ENCODE results near the gene WDR45. TPM values are rescaled to one million over a fixed set of nuclear protein-coding genes. Genes with fewer than 3 reads are reported as not detected.
A peak's percentile ranks its signal among the peaks of the same experiment; 100 is the strongest.

WDR45 gene
- total and polyA plus RNA-seq, 2 of the 13 experiments (the other 11 are each of a cell fraction or from before 2014, with no cell fraction given) = 16.4 to 65.5 TPM

DNA sequence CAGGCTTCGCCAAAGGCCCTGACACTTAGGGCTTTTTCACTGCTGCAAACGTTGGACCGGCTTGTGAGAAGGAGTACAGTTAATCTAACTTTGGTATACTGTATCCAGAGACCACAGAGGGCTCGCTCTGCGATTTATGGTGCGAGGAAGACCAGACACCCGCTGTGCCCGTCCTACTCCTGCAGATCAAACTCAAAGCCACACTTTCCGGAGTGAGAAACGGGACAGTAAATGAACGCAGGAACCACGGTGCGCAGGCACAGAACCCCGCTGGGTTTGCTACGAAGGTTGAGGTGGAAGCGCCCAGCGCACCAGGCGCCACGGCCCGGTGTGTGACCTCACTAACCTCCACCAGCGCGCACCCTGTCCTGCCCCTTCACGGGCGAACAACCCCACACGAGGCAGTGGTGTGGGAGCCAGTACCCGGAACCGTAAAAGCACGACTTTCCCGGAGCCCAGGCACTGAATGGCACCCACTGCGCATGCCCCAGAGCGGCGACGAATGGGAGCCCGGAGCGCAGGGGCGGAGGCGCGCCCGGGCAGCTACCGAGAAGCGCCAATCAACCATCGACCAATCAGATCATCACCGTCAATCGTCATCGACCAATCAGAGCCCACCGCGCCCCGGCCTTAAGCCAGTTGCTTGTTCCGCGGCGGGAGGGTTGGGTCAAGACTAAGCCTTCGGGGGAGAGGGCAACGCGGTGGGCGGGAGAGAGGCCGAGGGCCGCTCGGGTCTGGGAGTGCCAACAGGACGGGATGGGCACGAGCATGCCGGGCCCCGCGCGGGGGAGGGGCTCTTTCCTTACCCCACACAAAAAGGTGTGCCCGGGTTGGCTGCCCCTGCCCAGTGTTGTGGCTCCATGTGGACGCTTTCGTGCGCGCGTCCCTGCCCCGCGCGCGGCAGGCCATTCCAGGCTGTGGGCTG lies 21.3 kb upstream of the WDR45 start (continued):
- TF ChIP-seq, protein P1, sequence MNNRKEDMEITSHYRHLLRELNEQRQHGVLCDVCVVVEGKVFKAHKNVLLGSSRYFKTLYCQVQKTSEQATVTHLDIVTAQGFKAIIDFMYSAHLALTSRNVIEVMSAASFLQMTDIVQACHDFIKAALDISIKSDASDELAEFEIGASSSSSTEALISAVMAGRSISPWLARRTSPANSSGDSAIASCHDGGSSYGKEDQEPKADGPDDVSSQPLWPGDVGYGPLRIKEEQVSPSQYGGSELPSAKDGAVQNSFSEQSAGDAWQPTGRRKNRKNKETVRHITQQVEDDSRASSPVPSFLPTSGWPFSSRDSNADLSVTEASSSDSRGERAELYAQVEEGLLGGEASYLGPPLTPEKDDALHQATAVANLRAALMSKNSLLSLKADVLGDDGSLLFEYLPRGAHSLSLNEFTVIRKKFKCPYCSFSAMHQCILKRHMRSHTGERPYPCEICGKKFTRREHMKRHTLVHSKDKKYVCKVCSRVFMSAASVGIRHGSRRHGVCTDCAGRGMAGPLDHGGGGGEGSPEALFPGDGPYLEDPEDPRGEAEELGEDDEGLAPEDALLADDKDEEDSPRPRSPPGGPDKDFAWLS (CRISPR knock-in tag; IDR thresholded peaks at IDR 0.05; ENCODE audit: borderline replicate concordance) = no peak
- TF ChIP-seq ZNF432 (CRISPR knock-in tag; IDR thresholded peaks at IDR 0.05; ENCODE audit: borderline replicate concordance) = no peak
- no peak for TF ChIP-seq ZNF629 (CRISPR knock-in tag; conservative IDR thresholded peaks at IDR 0.05)
- no peak for TF ChIP-seq MTA3 (CRISPR knock-in tag; IDR thresholded peaks at IDR 0.05)
- no peak for TF ChIP-seq GFI1 (CRISPR knock-in tag; IDR thresholded peaks at IDR 0.05; ENCODE audit: borderline replicate concordance)
- TF ChIP-seq, protein P2, sequence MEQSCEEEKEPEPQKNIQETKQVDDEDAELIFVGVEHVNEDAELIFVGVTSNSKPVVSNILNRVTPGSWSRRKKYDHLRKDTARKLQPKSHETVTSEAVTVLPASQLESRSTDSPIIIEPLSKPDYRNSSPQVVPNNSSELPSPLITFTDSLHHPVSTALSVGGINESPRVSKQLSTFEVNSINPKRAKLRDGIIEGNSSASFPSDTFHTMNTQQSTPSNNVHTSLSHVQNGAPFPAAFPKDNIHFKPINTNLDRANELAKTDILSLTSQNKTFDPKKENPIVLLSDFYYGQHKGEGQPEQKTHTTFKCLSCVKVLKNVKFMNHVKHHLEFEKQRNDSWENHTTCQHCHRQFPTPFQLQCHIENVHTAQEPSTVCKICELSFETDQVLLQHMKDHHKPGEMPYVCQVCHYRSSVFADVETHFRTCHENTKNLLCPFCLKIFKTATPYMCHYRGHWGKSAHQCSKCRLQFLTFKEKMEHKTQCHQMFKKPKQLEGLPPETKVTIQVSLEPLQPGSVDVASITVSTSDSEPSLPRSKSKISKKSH (CRISPR knock-in tag; IDR thresholded peaks at IDR 0.05; ENCODE audit: borderline replicate concordance) = no peak; the same call in 1 of the 2 replicates
- TF ChIP-seq NFKBIZ (CRISPR knock-in tag; IDR thresholded peaks at IDR 0.05) = no peak
- TF ChIP-seq, protein P3, sequence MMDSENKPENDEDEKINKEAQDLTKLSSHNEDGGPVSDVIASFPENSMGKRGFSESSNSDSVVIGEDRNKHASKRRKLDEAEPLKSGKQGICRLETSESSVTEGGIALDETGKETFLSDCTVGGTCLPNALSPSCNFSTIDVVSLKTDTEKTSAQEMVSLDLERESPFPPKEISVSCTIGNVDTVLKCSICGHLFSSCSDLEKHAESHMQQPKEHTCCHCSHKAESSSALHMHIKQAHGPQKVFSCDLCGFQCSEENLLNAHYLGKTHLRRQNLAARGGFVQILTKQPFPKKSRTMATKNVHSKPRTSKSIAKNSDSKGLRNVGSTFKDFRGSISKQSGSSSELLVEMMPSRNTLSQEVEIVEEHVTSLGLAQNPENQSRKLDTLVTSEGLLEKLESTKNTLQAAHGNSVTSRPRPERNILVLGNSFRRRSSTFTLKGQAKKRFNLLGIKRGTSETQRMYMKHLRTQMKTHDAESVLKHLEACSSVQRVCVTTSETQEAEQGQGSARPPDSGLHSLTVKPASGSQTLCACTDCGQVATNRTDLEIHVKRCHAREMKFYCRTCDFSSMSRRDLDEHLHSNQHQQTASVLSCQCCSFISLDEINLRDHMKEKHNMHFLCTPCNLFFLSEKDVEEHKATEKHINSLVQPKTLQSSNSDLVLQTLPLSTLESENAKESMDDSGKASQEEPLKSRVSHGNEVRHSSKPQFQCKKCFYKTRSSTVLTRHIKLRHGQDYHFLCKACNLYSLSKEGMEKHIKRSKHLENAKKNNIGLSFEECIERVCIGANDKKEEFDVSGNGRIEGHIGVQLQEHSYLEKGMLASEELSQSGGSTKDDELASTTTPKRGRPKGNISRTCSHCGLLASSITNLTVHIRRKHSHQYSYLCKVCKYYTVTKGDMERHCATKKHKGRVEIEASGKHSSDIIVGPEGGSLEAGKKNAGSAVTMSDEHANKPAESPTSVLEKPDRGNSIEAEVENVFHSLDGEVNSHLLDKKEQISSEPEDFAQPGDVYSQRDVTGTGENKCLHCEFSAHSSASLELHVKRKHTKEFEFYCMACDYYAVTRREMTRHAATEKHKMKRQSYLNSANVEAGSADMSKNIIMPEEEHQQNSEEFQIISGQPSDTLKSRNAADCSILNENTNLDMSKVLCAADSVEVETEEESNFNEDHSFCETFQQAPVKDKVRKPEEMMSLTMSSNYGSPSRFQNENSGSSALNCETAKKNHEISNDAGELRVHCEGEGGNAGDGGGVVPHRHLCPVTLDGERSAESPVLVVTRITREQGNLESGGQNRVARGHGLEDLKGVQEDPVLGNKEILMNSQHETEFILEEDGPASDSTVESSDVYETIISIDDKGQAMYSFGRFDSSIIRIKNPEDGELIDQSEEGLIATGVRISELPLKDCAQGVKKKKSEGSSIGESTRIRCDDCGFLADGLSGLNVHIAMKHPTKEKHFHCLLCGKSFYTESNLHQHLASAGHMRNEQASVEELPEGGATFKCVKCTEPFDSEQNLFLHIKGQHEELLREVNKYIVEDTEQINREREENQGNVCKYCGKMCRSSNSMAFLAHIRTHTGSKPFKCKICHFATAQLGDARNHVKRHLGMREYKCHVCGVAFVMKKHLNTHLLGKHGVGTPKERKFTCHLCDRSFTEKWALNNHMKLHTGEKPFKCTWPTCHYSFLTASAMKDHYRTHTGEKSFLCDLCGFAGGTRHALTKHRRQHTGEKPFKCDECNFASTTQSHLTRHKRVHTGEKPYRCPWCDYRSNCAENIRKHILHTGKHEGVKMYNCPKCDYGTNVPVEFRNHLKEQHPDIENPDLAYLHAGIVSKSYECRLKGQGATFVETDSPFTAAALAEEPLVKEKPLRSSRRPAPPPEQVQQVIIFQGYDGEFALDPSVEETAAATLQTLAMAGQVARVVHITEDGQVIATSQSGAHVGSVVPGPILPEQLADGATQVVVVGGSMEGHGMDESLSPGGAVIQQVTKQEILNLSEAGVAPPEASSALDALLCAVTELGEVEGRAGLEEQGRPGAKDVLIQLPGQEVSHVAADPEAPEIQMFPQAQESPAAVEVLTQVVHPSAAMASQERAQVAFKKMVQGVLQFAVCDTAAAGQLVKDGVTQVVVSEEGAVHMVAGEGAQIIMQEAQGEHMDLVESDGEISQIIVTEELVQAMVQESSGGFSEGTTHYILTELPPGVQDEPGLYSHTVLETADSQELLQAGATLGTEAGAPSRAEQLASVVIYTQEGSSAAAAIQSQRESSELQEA (CRISPR knock-in tag; IDR thresholded peaks at IDR 0.05; ENCODE audit: not compliant biosample characterization) = no peak
- no peak for TF ChIP-seq ZNF230 (CRISPR knock-in tag; IDR thresholded peaks at IDR 0.05)
- no peak for TF ChIP-seq KAT2B (IDR thresholded peaks at IDR 0.05; ENCODE audit: borderline replicate concordance, low read depth, low read length)
- no peak for TF ChIP-seq HIVEP1 (CRISPR knock-in tag; IDR thresholded peaks at IDR 0.05)
- TF ChIP-seq PHB2 (IDR thresholded peaks at IDR 0.05; ENCODE audit: partially characterized antibody) = no peak
- no peak for TF ChIP-seq SP140L (CRISPR knock-in tag; IDR thresholded peaks at IDR 0.05; ENCODE audit: borderline replicate concordance)
- TF ChIP-seq ZNF761 (CRISPR knock-in tag; conservative IDR thresholded peaks at IDR 0.05) = no peak
- peak; percentile 41 for TF ChIP-seq KAT8 (CRISPR knock-in tag; IDR thresholded peaks at IDR 0.05)
- no peak for TF ChIP-seq EED (CRISPR knock-in tag; IDR thresholded peaks at IDR 0.05)
- TF ChIP-seq NR1H2 (CRISPR knock-in tag; IDR thresholded peaks at IDR 0.05; ENCODE audit: borderline replicate concordance, low read depth) = no peak
